Activated B cell treated with CpG ODN at 0.5 μM for 24 hours (primary cell): ENCODE results near the gene IQCE. TPM values are rescaled to one million over a fixed set of nuclear protein-coding genes. Genes with fewer than 3 reads are reported as not detected.

Source experiments
- ATAC-seq: fragments of 200-7000 bp; cut with Tn5 transposase; one replicate; pipeline ENCODE4 v1.10.0; 2021; ENCODE audit warnings: low read depth, mild to moderate bottlenecking, moderate library complexity
- CTCF ChIA-PET: fragments of 350-600 bp; sonication (Branson Sonifier 250); formaldehyde crosslinking; loops from one replicate; lab custom pipeline; 2021; ENCODE audit warnings: antibody characterized with exemption; lab: Charles Lee
- POLR2A ChIA-PET: fragments of 350-600 bp; sonication (Branson Sonifier 250); formaldehyde crosslinking; loops from one replicate; lab custom pipeline; 2021; ENCODE audit warnings: antibody characterized with exemption; lab: Charles Lee
- DNase-seq: peaks from one replicate; pipeline ENCODE4 v3.0.0; 2022
- H3K27ac Mint-ChIP-seq: one replicate; pipeline ENCODE4 v1.8.0; 2020; ENCODE audit warnings: mixed read lengths
- H3K27me3 Mint-ChIP-seq: one replicate; pipeline ENCODE4 v1.8.0; 2021; ENCODE audit warnings: mixed read lengths
- H3K36me3 Mint-ChIP-seq: one replicate; pipeline ENCODE4 v1.8.0; 2021; ENCODE audit warnings: low read depth, mixed read lengths
- H3K4me1 Mint-ChIP-seq: one replicate; pipeline ENCODE4 v1.8.0; 2021; ENCODE audit warnings: mixed read lengths
- H3K4me3 Mint-ChIP-seq: one replicate; pipeline ENCODE4 v1.8.0; 2020; ENCODE audit warnings: mild to moderate bottlenecking, mixed read lengths
- H3K9me3 Mint-ChIP-seq: one replicate; pipeline ENCODE4 v1.8.0; 2020; ENCODE audit warnings: mixed read lengths
- CTCF ChIP-seq: fragments of 200-600 bp; IDR thresholded peaks from one replicate; pipeline ENCODE4 v1.8.0; 2022; ENCODE audit warnings: antibody characterized with exemption, mild to moderate bottlenecking
- intact Hi-C: fragments of 100-400 bp; cut with micrococcal nuclease; formaldehyde crosslinking; loops from one replicate; pipeline ENCODE4 v1.15.1; 2024
- total RNA-seq: library from RNA; stranded (reverse); gene quantifications from 2 replicates; pipeline ENCODE4 v1.2.3, GENCODE V29; 2022

Gene IQCE
- total RNA-seq, 1 donor from 2014 or later: 7.7 TPM

GRCh38 chr7:2525658-2526630, 32.8 kb upstream of the IQCE start:
- no peak for ATAC-seq
- intact Hi-C loops: loop anchor here (5.0 to 10.0 kb wide), 3 partner anchors 229 to 1301 kb away; partner anchors contain the start of gene MAD1L1
- POLR2A ChIA-PET: interaction anchor here (1.2 to 5.7 kb wide), 3 partner anchors 16 to 184 kb away, joined by 3 to 304 read pairs (median 17); partner anchors contain the start of gene IQCE
- Mint-ChIP-seq H3K9me3 (no peaks in the 10 kb centered on the region), H3K36me3 (peaks cover 46% of the 10 kb centered on the region), H3K27ac (peak overlapping the region; percentile 50), H3K4me3 (no peak overlapping the region), H3K27me3 (no peaks in the 10 kb centered on the region), H3K4me1 (peaks cover 85% of the 10 kb centered on the region)
- CTCF ChIA-PET: no interaction called here
- no peak for TF ChIP-seq CTCF
- no peak for DNase-seq

GRCh38 chr7:2526659-2527504, 31.9 kb upstream of the IQCE start:
- ATAC-seq (no peak), DNase-seq (no peak)
- Mint-ChIP-seq H3K27me3 (no peaks in the 10 kb centered on the region), H3K4me1 (peaks cover 87% of the 10 kb centered on the region), H3K9me3 (no peaks in the 10 kb centered on the region), H3K36me3 (peaks cover 42% of the 10 kb centered on the region), H3K4me3 (no peak overlapping the region), H3K27ac (peak overlapping the region; percentile 75)
- ChIA-PET POLR2A (interaction anchor here (0.7 to 5.7 kb wide), 6 partner anchors 17 to 183 kb away, joined by 3 to 304 read pairs (median 6); partner anchors contain the start of gene IQCE), CTCF (interaction anchor here (2.7 kb wide), 1 partner anchor 58 kb away, joined by 7 read pairs; no protein-coding TSS in a partner anchor)
- intact Hi-C loops: loop anchor here (5.0 to 10.0 kb wide), 3 partner anchors 230 to 1302 kb away; partner anchors contain the start of gene MAD1L1
- TF ChIP-seq CTCF: no peak

GRCh38 chr7:2527505-2528467, 31.0 kb upstream of the IQCE start:
- intact Hi-C loops: loop anchor here (5.0 to 10.0 kb wide), 3 partner anchors 230 to 1303 kb away; partner anchors contain the start of gene MAD1L1
- TF ChIP-seq CTCF: no peak
- POLR2A ChIA-PET: interaction anchor here (0.7 to 5.7 kb wide), 10 partner anchors 7 to 1553 kb away, joined by 3 to 304 read pairs (median 7); partner anchors contain the start of genes IQCE and LFNG
- ATAC-seq (no peak), DNase-seq (no peak)
- H3K4me3 Mint-ChIP-seq: peak overlapping the region; percentile 79
- H3K4me1 Mint-ChIP-seq: peaks cover 81% of the 10 kb centered on the region
- H3K27me3 Mint-ChIP-seq: no peaks in the 10 kb centered on the region
- H3K9me3 Mint-ChIP-seq: no peaks in the 10 kb centered on the region
- H3K27ac Mint-ChIP-seq: peak overlapping the region; percentile 97
- CTCF ChIA-PET: interaction anchor here (1.1 to 2.7 kb wide), 2 partner anchors 59 to 182 kb away, joined by 4 to 7 read pairs; no protein-coding TSS in a partner anchor
- H3K36me3 Mint-ChIP-seq: peaks cover 36% of the 10 kb centered on the region

- no peaks in the 10 kb centered on the region for H3K27me3 Mint-ChIP-seq
- peak overlapping the region; percentile 97 for H3K27ac Mint-ChIP-seq
- no peak for DNase-seq
- peaks cover 74% of the 10 kb centered on the region for H3K4me1 Mint-ChIP-seq
- CTCF ChIA-PET: interaction anchor here (0.6 to 2.7 kb wide), 3 partner anchors 60 to 181 kb away, joined by 3 to 7 read pairs (median 4); no protein-coding TSS in a partner anchor
- no peak for TF ChIP-seq CTCF
- POLR2A ChIA-PET: interaction anchor here (0.7 to 5.7 kb wide), 17 partner anchors 8 to 1554 kb away, joined by 3 to 304 read pairs (median 9); partner anchors contain the start of genes BRAT1, IQCE, LFNG and TTYH3
- peak overlapping the region; percentile 79 for H3K4me3 Mint-ChIP-seq
- H3K9me3 Mint-ChIP-seq: no peaks in the 10 kb centered on the region
- peaks cover 31% of the 10 kb centered on the region for H3K36me3 Mint-ChIP-seq
- ATAC-seq: no peak
- intact Hi-C loops: loop anchor here (1.0 to 10.0 kb wide), 8 partner anchors 9 to 1304 kb away; partner anchors contain the start of genes LFNG, MAD1L1 and TTYH3
Observed at GRCh38 chr7:2528481-2529095, 30.2 kb upstream of the IQCE start.
